GM23338 (cell line): ENCODE data around the gene CERS2. TPM values are rescaled to one million over a fixed set of nuclear protein-coding genes. Genes with fewer than 3 reads are reported as not detected.

Experiments used
- ATAC-seq: fragments of 200-7000 bp; cut with Tn5 transposase; 3 replicates; pipeline ENCODE4 v1.9.1; 2020
- DNase-seq: peaks from one replicate; pipeline ENCODE4 v3.0.0-alpha.2; 2015; ENCODE audit warnings: low spot score
- H2AFZ ChIP-seq: fragments of 200-600 bp; sonication (generic); 2 replicates; pipeline ENCODE4 v1.8.0; 2016; ENCODE audit warnings: antibody characterized with exemption, mild to moderate bottlenecking, moderate library complexity
- H3F3A ChIP-seq: fragments of 200-600 bp; sonication (generic); replicated peaks from 2 replicates; pipeline ENCODE4 v1.8.0; 2017; ENCODE audit warnings: antibody characterized with exemption, mixed run types, low read depth
- H3K27ac ChIP-seq: fragments of 200-600 bp; sonication (generic); 2 replicates; pipeline ENCODE4 v1.6.1; 2016; ENCODE audit warnings: low read depth
- H3K27me3 ChIP-seq: fragments of 200-600 bp; sonication (generic); 2 replicates; pipeline ENCODE4 v1.8.0; 2016; ENCODE audit warnings: mild to moderate bottlenecking, mixed run types, moderate library complexity; ENCODE audit not compliant: insufficient read depth
- H3K36me3 ChIP-seq: fragments of 200-600 bp; sonication (generic); 2 replicates; pipeline ENCODE4 v1.8.0; 2016; ENCODE audit warnings: mild to moderate bottlenecking; ENCODE audit not compliant: insufficient read depth
- H3K4me1 ChIP-seq: fragments of 200-600 bp; sonication (generic); 2 replicates; pipeline ENCODE4 v1.8.0; 2016; ENCODE audit warnings: mild to moderate bottlenecking, moderate library complexity; ENCODE audit not compliant: insufficient read depth
- H3K4me2 ChIP-seq: fragments of 200-600 bp; sonication (generic); 2 replicates; pipeline ENCODE4 v1.7.1; 2017; ENCODE audit warnings: mixed run types
- H3K4me3 ChIP-seq: fragments of 200-600 bp; sonication (generic); 2 replicates; pipeline ENCODE4 v1.6.1; 2016; ENCODE audit warnings: mixed run types
- H3K79me2 ChIP-seq: fragments of 200-600 bp; sonication (generic); replicated peaks from 2 replicates; pipeline ENCODE4 v1.8.0; 2017; ENCODE audit warnings: mild to moderate bottlenecking; ENCODE audit not compliant: insufficient read depth
- H3K9me2 ChIP-seq: fragments of 200-600 bp; sonication (generic); 2 replicates; pipeline ENCODE4 v1.8.0; 2017; ENCODE audit not compliant: insufficient read depth
- H4K20me1 ChIP-seq: fragments of 200-600 bp; sonication (generic); replicated peaks from 2 replicates; pipeline ENCODE4 v1.8.0; 2017; ENCODE audit warnings: mild to moderate bottlenecking; ENCODE audit not compliant: insufficient read depth
- H3K27ac Mint-ChIP-seq: 2 replicates; pipeline ENCODE4 v1.8.0; 2020; ENCODE audit warnings: inconsistent platforms, mild to moderate bottlenecking, moderate library complexity, mixed read lengths
- H3K27me3 Mint-ChIP-seq: 3 replicates; pipeline ENCODE4 v1.8.0; 2022; ENCODE audit warnings: low read depth, mild to moderate bottlenecking, moderate library complexity, mixed read lengths, inconsistent platforms; ENCODE audit not compliant: insufficient read depth, poor library complexity
- H3K36me3 Mint-ChIP-seq: 3 replicates; pipeline ENCODE4 v1.8.0; 2021; ENCODE audit warnings: low read depth, mild to moderate bottlenecking, inconsistent platforms, moderate library complexity, mixed read lengths
- H3K4me1 Mint-ChIP-seq: 3 replicates; pipeline ENCODE4 v1.8.0; 2020; ENCODE audit warnings: mild to moderate bottlenecking, inconsistent platforms, mixed read lengths
- H3K4me3 Mint-ChIP-seq: 3 replicates; pipeline ENCODE4 v1.8.0; 2021; ENCODE audit warnings: moderate library complexity, mild to moderate bottlenecking, inconsistent platforms, mixed read lengths
- H3K9me3 Mint-ChIP-seq: 3 replicates; pipeline ENCODE4 v1.8.0; 2020; ENCODE audit warnings: moderate library complexity, mild to moderate bottlenecking, inconsistent platforms, mixed read lengths
- CTCF ChIP-seq, 2 experiments: fragments of 200-600 bp in 1 of 2; sonication (generic) in 1 of 2; conservative IDR thresholded peaks; 2 replicates each; pipeline versions ENCODE4 v1.5.1 to v1.6.1; 2016 to 2017; ENCODE audit warnings: antibody characterized with exemption in 2 of 2, low read depth in 2 of 2, mild to moderate bottlenecking in 2 of 2, moderate library complexity in 1 of 2
- EZH2phosphoT487 ChIP-seq: fragments of 200-600 bp; sonication (generic); IDR thresholded peaks from one replicate; pipeline ENCODE4 v1.8.1; 2018; ENCODE audit warnings: antibody characterized with exemption; ENCODE audit not compliant: unreplicated experiment
- NANOG ChIP-seq: IDR thresholded peaks from 2 replicates; pipeline ENCODE4 v1.6.1; 2016; ENCODE audit warnings: antibody characterized with exemption, borderline replicate concordance
- ZNF331 ChIP-seq: fragments of 250-450 bp; sonication (Bioruptor Pico); IDR thresholded peaks from 2 replicates; pipeline ENCODE4 v1.5.0; 2020; ENCODE audit warnings: low read depth, mild to moderate bottlenecking, moderate library complexity
- ZNF462 ChIP-seq: fragments of 250-450 bp; sonication (Bioruptor Pico); IDR thresholded peaks from 2 replicates; pipeline ENCODE4 v1.5.0; 2020; ENCODE audit warnings: mild to moderate bottlenecking, moderate library complexity
- polyA plus RNA-seq: library from polyadenylated mRNA; unstranded; fragments of >200 nt; fragmentation: Nextera tagmentation; extraction: Ambion mirVana; gene quantifications from 2 replicates; pipeline ENCODE4 v1.2.1, GENCODE V29; 2016
- total RNA-seq: library from RNA; depleted of rRNA; stranded (reverse); fragments of >200 nt; shearing (Covaris generic); gene quantifications from 2 replicates; pipeline ENCODE4 v1.2.3, GENCODE V29; 2014

The CERS2 gene
- total and polyA plus RNA-seq, 2 experiments from 2014 or later, result 83.3 to 120 TPM

DNA sequence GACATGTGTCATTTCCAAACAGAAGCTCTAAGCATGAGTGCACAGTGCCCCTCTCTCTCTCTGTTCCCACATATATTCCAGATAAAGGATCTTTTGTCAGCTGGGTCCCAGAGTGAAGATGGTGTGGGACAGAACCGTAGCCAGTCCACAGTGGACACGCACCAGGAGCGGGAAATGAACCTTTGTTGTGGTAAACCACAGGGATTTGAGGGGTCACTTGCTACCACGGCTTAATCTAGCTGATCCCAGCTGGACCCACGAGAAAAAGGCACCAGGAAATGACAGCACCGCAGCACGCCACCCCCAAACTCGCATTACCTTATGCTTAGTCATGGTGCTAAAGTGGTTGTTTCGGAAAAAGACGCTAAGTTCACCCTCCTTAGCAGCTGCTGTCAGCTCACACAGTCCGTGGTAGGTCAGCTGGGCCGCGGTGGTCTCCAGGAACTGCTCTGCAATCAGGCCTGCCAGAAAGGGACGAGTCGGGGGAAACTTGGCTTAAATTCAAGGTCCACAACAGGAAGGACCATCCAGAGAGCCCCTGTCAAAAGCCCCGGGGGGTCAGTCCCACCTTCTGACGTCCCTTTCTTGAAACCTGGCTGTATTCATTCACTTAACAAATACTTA lies 24.5 kb upstream of the CERS2 start:
- Mint-ChIP-seq H3K9me3 (no peaks in the 10 kb centered on the region), H3K27me3 (peaks cover 12% of the 10 kb centered on the region), H3K27ac (no peak overlapping the region), H3K4me1 (peaks cover 11% of the 10 kb centered on the region), H3K36me3 (peaks cover 5% of the 10 kb centered on the region; the same call in 2 of the 3 replicates), H3K4me3 (no peak overlapping the region)
- H3K4me2 ChIP-seq, result no peak overlapping the region
- no peaks in the 10 kb centered on the region for H3K79me2 ChIP-seq
- DNase-seq (no peak), ATAC-seq (no peak)
- H2AFZ ChIP-seq, result no peak overlapping the region
- H3K27ac ChIP-seq, result peak overlapping the region; percentile 63; the same call in 1 of the 2 replicates
- no peaks in the 10 kb centered on the region for H3K9me2 ChIP-seq
- TF ChIP-seq ZNF462 (CRISPR knock-in tag), result no peak
- no peak for TF ChIP-seq ZNF331 (CRISPR knock-in tag)
- TF ChIP-seq NANOG, result no peak
- TF ChIP-seq EZH2phosphoT487, result no peak
- TF ChIP-seq CTCF (conservative IDR thresholded peaks at IDR 0.05; ENCODE audit: low read depth in 2 of 2), result no peak
- no peaks in the 10 kb centered on the region for H3F3A ChIP-seq
- no peaks in the 10 kb centered on the region for H3K4me1 ChIP-seq
- H3K27me3 ChIP-seq, result no peaks in the 10 kb centered on the region
- H3K36me3 ChIP-seq, result no peaks in the 10 kb centered on the region
- H4K20me1 ChIP-seq, result no peaks in the 10 kb centered on the region
- H3K4me3 ChIP-seq, result no peak overlapping the region
